Central memory CD4-positive, alpha-beta T cell (primary cell): ENCODE measurements around the gene ELMO1.

Experiments used
- DNase-seq: peaks from one replicate; pipeline ENCODE4 v3.0.0; 2022

Gene ELMO1

GRCh38 chr7:37471619-37472018, 23.0 kb upstream of the ELMO1 start:
- no peak for DNase-seq

- DNase-seq: no peak
These were observed 18.3 kb upstream of the ELMO1 start for GRCh38 chr7:37467002-37467401.

- DNase-seq: no peak
These were observed 13.5 kb upstream of the ELMO1 start for GRCh38 chr7:37462138-37462537.

GRCh38 chr7:37455081-37455480, 6.4 kb upstream of the ELMO1 start:
- no peak for DNase-seq

GRCh38 chr7:37452346-37452745, 3.7 kb upstream of the ELMO1 start:
- no peak for DNase-seq

GRCh38 chr7:37450035-37450434, 1.4 kb upstream of the ELMO1 start:
- DNase-seq: no peak

- no peak for DNase-seq
These were observed 957 bp upstream of the ELMO1 start for GRCh38 chr7:37449621-37450020.

- DNase-seq: peak; percentile 33
These were observed 541 bp downstream of the ELMO1 start for GRCh38 chr7:37448011-37448635.

GRCh38 chr7:37446371-37446770, 2.3 kb downstream of the ELMO1 start:
- no peak for DNase-seq

- no peak for DNase-seq
These were observed 2.9 kb downstream of the ELMO1 start for GRCh38 chr7:37445790-37446189.

- no peak for DNase-seq
These were observed 3.5 kb downstream of the ELMO1 start for GRCh38 chr7:37445064-37445723.

- DNase-seq: no peak
These were observed 5.0 kb downstream of the ELMO1 start for GRCh38 chr7:37443627-37444026.

- no peak for DNase-seq
These were observed 6.4 kb downstream of the ELMO1 start for GRCh38 chr7:37442268-37442667.

GRCh38 chr7:37441816-37442215, 6.8 kb downstream of the ELMO1 start:
- no peak for DNase-seq

- no peak for DNase-seq
These were observed 7.3 kb downstream of the ELMO1 start for GRCh38 chr7:37441386-37441760.

- peak; percentile 41 for DNase-seq
These were observed 7.8 kb downstream of the ELMO1 start for GRCh38 chr7:37440738-37441385.

GRCh38 chr7:37439653-37440026, 9.0 kb downstream of the ELMO1 start:
- no peak for DNase-seq

GRCh38 chr7:37438906-37439652, 9.6 kb downstream of the ELMO1 start:
- DNase-seq: no peak

- DNase-seq: no peak
These were observed 13.4 kb downstream of the ELMO1 start for GRCh38 chr7:37435156-37435855.

- DNase-seq: no peak
These were observed 14.1 kb downstream of the ELMO1 start for GRCh38 chr7:37434529-37434928.

GRCh38 chr7:37433166-37433565, 15.5 kb downstream of the ELMO1 start:
- DNase-seq: no peak

GRCh38 chr7:37432281-37432920, 16.3 kb downstream of the ELMO1 start:
- peak; percentile 44 for DNase-seq

GRCh38 chr7:37431413-37431812, 17.3 kb downstream of the ELMO1 start:
- no peak for DNase-seq
